Stimulated activated CD4-positive, alpha-beta T cell treated with anti-CD3 and anti-CD28 coated beads, Interleukin-1b, Interleukin-23, amount 100 ng/mL, for 24 hours (primary cell): ENCODE measurements around the gene RXFP1.
"Not testable (repeated sequence)": the region's sequence is repeated elsewhere in the genome, so short reads cannot be mapped to it uniquely, and the experiment has no call there.

ENCODE experiments used
- DNase-seq, 4 experiments: peaks; one replicate each; pipeline ENCODE4 v3.0.0-alpha.2; 2020; ENCODE audit warnings: low read depth in 4 of 4, low spot score in 1 of 4

Gene RXFP1

DNA sequence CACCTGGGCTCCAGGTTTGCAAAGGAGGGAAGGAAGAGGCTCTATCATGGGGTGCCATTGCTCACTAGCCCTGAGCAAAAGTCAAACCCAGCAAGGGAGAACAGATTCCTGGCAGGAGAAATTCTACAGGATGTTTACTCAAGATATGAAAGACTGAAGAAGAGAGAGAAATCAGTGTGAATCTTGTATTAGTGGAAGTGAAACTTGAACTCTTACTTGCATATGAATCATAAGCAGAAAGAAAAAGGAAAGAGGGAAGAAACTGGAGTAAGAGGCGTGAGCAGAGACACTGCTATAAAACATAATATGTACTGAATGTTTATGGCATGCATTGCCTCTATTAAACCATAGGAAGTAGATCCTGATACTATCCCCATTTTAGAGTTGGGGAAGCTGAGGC, 89.1 kb downstream of the RXFP1 start:
- DNase-seq = no peak

DNA sequence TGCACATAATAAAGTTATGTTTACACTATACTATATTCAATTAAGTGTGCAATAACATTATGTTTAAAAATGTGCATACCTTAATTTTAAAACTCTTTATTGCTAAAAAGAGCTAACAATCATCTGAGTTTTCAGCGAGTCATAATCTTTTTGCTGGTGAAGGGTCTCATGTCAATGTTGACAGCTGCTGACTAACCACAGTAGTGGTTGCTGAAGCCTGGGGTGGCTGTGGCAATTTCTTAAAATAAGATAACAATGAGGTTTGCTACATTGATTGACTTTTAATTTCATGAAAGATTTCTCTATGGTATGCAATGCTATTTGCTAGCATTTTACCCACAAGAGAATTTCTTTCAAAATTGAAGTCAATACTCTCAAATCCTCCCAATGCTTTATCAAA, 91.4 kb downstream of the RXFP1 start:
- no peak for DNase-seq

DNA sequence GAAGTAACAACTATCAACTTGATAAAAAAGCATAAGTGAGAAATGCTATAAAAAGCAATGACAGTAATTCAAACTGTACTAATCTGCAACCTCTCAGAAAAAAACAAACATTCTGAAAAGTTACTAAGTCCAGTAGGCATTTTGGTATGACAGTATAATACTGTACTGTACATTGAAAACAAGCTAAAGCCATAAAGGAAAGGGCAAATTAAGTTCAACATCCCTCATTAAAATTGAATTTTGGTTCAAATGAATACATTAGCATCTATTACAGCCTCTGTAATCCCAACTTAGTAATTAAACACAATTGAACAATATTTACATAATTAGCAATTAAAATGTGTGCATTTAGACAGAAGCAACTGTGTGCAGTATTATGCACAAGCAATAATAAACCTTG, 96.3 kb downstream of the RXFP1 start:
- no peak for DNase-seq

DNA sequence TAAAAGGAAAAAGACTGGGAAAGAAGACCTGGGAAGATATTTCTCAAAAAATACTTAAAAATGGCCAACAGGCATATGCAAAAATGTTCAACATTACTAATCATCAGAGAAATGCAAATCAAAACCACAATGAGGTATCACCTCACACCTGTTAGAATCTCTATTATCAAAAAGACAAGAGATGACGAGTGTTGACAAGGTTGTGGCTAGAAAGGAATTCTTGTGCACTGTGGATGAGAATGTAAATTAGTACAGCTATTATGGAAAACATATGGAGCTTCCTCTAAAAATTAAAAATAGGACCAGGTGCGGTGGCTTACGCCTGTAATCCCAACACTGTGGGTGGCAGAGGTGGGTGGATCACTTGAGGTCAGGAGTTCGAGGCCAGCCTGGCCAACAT, 100.0 kb downstream of the RXFP1 start:
- DNase-seq = no peak

DNA sequence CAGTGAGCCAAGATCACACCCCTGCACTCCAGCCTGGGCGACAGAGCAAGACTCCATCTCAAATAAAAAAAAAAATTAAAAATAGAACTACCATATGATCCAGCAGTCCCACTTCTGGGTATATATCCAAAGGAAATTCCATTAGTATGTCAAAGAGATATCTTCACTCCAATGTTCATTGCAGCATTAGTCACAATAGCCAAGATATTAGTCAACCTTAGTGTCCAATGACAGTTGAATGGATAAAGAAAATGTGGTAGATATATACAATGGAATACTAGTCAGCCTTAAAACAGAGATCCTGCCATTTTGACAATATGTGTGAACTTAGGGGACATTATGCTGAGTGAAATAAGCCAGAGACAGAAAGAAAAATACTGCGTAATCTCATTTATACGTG, 100.6 kb downstream of the RXFP1 start:
- DNase-seq = no peak

DNA sequence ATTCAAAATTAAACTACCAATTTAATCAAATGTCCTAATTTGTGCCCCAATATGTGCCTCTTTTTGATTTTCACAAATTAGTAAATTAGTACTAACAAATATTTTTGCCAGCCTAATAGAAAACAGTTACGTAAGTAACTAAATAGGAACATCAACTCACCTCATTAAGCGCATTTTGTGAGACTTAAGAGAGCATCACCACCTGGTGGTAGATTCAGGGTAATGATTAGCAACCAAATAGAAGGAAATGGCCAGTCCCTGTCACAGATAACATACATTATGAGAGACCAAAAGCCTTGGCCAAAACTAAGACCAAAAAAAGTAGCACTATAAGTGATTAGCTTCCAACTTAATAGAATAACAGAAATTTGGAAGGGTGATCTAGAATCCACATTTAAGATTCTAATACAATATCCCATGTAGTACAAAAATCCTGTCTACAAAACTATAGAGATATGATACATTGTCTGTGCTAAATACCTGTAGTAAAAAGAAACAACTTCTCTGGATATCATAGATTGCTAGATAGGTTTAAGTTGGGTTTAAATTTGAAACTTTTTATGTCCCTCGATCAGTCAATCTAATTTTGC, 103.3 kb downstream of the RXFP1 start:
- no peak for DNase-seq

DNA sequence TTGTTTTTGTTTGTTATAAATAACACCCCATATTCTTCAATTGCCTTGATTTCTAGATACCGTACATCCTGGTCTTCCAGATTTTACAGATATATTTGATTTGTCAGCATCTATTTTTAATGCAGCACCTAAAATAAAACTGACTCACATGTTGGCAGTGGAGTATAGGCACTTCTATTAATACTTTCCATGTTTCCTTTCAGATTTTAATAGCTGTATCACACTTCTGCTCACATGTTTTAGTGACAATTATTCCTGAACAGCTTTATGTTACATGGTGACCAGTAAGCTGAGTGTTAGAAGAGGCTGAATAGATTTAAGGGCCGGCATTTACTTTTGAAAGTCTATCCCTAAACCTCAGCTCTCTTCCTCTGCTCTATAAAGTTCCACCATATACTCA, 103.9 kb downstream of the RXFP1 start:
- DNase-seq = no peak

DNA sequence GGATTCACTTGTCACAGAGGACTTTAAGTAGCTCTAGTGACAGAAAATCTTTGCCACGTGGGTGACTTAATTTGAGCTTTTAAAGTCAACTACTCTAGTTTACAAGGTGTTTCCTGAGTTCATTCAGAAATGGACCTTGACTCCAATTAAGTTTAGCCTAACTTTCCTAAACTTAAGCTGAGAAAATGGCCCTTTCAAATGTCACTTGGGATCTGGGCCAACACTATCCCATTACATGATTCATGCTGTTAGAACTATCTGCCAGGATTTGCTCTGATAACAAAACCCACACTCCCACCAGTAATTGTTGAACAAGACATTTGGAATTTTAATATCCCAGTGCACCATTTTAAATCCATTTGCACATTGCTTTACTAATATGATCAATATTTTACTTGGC, 109.2 kb downstream of the RXFP1 start:
- DNase-seq = no peak

DNA sequence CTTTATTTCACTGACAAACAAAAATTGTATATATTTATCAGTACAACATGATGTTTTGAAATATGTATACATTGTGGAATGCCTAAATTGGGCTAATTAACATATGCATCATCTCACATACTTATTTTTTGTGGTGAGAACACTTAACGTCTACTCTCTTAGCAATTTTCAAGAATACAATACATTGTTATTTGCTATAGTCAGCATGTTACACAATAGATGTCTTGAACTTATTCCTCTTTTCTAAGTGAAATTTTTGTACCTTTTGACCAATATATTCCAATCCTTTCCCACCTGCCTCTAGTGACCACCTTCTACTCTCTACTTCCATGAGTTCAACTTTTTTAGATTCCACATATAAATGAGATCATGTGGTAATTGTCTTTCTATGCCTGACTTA, 114.9 kb downstream of the RXFP1 start:
- DNase-seq = no peak

DNA sequence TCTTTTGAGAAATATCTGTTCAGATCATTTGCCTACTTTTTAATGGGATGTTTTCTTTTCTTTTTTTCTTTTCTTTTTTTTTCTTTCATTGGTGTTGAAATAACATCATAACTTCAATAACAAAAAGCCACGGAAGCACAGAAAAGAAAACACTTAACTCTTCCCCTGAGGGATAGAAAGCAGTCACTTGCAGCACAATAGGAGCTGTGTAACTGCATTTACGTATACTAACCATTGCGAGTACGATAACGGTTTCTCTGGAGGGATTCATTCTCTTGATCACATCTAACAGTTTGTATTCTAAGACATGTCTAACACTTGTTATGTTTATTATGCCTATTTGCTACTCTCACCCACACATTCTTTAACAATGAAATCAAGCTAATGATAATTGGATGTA, 122.7 kb downstream of the RXFP1 start:
- no peak for DNase-seq

DNA sequence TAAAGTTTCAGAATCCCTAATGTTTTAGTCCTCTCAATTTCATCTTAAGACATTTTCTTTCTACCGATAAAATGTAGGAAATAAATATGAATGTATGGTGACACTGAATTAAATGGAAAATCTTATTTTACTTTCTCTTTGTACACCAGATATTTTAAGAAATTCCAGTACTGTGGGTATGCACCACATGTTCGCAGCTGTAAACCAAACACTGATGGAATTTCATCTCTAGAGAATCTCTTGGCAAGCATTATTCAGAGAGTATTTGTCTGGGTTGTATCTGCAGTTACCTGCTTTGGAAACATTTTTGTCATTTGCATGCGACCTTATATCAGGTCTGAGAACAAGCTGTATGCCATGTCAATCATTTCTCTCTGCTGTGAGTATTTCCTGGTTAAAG, 123.1 kb downstream of the RXFP1 start:
- no peak for DNase-seq

DNA sequence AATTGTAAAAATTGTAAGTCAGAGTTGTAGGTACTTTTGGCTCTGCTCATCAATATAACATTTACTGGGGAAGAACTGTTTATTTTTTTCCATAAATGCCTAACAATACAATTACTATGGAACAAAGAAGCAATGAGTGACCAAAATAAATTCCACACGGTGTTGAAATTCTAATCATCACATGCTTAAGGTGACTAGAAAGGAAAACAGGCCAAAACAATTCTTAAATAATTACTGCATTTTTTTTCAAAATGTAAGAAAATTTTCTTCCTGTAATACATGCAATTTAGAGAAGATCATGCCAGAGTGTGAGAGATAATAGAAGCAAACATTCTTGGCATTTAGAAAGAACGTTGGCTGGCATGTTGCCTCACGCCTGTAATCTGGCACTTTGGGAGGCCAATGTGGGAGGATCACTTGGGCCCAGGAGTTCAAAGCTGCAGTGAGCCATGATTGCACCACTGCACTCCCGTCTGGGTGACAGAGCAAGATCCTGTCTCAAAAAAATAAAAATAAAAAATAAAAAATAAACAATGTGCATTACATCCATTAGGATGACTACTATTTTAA, 127.5 kb downstream of the RXFP1 start:
- no peak for DNase-seq

DNA sequence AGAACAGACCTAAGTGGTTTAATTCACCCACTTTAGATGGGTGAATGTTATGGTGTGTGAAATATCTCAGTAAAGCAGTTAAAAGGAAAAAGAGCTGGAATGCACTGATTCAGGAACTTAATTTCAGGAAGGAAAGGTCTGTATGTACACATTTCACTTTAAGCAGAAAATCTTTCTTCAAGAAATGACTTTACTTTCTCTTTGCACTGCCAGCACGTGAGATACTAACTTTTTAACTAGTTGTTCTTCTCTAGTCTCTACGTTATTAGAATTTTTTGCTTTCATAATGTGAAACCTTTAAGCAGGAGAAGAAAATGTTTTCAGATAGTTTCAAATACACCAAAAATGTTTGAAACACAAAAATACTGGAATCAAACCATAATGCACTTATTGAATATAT, 131.2 kb downstream of the RXFP1 start:
- no peak for DNase-seq

DNA sequence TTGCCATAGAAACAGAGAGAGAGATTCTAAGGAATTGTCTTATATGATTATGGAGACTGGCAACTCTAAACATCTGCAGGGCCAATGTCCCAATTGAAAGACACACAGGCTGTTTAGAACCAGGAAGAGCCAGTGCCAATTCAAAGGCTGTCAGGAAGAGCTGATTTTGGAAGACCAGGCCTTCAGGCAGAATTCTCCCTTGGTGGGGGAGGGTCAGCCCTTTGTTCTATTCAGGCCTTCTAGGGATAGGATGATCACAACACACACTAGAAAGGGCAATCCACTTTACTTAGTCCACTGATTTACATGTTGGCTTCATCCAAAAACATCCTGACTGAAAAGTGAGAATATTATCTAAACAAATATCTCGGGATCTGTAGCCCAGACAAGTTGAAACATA, 134.8 kb downstream of the RXFP1 start:
- no peak for DNase-seq

DNA sequence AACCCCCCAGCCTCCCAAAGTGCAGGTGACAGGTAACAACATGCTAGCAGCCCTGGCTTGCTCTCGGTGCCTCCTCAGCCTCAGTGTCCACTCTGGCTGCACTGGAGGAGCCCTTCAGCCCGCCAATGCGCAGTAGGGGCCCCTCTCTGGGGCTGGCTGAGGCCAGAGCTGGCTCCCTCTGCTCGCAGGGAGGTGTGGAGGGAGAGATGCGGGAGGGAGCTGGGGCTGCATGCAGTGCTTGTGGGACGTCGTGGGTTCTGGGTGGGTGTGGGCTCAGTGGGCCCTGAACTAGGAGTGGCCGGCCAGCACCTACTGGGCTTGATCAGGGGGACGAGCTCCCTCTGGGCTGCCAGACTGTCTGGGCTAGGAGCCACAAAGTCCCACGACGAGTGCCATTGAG, 135.6 kb downstream of the RXFP1 start:
- DNase-seq = no peak

DNA sequence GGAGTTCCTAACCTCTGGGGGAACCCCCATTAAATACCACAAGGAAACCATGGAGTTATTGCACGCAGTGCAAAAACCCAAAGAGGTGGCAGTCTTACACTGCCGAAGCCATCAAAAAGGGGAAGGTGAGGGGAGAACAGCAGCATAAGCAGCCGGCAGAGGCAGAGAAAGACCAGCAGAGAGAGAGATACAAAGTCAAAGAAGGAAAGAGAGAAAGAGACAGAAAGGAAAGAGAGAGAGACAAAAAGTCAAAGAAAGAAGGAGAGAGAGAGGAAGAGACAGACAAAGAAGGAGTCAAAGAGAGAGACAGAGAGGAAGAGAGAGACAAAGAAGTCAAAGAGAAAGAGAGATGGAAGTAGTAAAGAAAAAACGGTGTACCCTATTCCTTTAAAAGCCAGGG, 141.6 kb downstream of the RXFP1 start:
- DNase-seq = not testable (repeated sequence)

DNA sequence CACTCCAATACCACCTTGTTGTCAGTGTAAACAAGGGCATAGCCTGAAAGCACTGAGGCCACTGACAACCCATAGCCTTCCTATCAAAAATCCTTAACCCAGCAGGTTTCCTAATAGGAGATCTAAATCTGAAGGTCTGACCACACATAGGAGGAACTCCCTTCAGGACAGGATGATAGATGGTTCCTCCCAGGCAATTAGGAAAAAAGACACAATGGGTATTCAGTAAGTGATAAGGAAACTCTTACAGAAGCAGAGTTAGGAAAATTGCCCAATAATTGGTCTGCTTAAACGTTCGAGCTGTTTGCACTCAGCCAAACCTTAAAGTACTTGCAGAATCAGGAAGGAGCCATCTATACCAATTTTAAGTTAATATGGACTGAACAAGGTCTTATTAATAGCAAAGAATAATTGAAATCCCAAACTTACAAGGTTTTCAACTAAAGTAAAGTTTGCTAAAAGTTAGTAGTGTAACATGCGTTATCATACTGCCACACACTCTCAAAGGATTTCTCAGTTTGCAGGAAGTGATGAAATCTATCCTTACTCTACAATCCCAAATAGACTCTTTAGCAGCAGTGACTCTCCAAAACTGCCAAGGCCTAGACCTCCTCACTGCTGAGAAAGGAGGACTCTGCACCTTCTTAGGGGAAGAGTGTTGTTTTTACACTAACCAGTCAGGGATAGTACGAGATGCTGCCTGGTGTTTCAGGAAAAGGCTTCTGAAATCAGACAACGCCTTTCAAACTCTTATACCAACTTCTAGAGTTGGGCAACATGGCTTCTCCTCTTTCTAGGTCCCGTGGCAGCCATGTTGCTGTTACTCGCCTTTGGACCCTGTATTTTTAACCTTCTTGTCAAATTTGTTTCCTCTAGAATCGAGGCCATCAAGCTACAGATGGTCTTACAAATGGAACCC, 142.3 kb downstream of the RXFP1 start:
- not testable (repeated sequence) for DNase-seq

DNA sequence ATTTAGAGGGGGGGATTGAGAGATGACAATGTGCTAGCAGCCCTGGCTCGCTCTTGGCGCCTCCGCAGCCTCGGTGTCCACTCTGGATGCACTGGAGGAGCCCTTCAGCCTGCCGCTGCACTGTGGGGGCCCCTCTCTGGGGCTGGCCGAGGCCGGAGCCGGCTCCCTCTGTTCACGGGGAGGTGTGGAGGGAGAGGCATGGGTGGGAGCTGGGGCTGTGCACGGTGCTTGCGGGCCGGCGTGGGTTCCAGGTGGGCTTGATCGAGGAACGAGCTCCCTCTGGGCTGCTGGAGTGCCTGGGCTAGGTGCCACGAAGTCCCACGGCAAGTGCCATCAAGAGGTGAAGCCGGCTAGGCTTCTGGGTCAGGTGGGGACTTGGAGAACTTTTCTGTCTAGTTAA, 143.1 kb downstream of the RXFP1 start:
- no peak for DNase-seq

DNA sequence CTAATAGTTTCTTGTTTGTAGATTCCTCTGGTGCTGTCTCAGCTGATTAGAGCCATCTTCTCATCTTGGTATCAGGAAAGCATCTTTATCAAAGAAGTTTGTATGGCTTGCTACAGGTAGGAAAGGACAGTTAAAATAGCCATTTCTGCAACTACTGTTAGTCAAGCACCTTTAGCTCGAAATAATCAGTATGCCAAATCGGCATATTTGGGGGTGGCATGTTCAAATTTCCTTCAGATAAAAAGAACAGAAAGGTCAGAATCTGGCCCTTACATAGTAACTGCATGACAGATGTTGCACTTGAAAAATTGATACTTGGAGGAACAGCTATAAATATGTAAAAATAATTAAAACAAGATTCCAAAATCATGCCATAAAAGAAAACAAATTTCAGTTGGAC, 145.2 kb downstream of the RXFP1 start:
- DNase-seq = no peak

DNA sequence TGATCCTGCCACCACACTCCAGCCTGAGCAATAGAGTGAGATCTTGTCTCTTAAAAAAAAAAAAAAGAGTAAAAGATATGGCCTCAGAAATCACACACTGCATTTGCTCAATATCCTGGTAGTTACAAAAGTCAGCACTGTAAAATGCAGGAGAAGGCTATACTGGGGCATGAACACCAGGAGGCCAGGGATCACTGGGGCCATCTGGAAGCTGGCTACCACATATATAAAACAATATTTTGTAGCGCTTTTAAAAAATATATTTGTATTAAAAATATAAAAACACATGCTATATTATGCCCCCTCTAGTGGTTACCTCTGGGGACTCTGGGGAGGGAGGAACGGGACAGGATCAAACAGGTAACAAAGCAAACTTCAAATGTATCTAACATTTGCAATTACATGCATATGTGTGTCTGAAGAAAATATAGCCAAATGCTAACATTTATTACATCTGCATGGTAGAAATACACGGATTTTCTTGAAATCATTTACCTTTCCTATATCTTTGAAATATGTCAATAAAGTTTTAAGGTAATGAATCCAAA, 146.0 kb downstream of the RXFP1 start:
- no peak for DNase-seq

DNA sequence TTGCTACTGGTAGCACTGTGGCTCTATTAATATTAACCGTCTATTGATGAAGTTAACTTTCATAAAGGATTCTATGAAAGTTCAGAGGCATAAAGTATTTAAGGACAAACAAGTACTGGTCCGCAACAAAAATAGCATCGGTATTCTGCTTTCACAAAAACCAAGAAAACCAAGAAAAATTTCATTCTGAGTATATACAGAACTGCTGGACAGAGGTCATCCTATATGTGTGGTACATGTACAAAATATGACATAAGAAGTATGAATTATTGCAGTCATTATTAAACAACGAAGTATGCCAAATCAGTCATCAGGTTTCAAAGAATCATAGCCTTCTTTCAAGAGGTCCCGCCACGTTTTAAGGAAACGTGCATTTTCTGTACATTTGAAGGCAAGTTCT, 147.6 kb downstream of the RXFP1 start:
- DNase-seq = no peak

DNA sequence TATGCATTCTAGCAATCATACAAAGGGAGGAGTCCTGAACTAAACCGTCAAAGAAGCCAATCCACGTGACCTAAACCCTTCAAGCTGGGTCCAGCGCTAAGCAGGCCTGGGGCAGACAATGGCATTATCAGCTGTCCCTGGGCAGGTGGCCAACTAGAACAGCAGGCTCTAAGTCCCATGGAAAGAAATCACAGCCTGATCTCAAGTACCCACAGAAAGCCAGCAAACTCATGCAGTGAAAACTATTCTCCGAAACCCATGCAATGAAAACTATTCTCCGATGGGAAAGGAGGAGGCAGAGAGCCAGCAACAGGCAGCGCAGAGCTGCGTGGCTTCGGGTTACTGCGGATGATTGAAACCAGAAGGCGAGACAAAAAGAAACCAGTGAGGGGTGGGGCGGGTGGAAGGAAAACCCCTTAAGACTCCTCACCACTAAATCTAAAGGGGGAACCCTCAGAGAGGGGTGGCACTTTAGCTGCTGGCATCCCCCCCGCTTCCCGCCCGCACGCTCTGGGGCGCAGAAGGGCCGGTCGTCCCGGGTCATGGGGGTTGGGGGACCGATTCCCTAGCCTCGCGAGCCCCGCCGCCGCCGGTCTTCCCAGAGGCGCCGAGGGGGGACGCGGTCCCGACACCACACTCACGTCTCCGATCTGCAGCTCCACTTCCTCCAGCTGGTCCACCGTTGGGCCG, 149.4 kb downstream of the RXFP1 start:
- peak; percentile 15 to 55 (median 36) for DNase-seq
